HG03575 (cell line): ENCODE measurements around the gene HTRA3.

ENCODE experiments used
- ATAC-seq: cut with Tn5 transposase; IDR thresholded peaks from one replicate; pipeline ENCODE4 v1.9.1; 2021; ENCODE audit not compliant: unreplicated experiment, insufficient number of reproducible peaks, low FRiP score; ENCODE audit errors: extremely low read depth

Gene HTRA3

DNA sequence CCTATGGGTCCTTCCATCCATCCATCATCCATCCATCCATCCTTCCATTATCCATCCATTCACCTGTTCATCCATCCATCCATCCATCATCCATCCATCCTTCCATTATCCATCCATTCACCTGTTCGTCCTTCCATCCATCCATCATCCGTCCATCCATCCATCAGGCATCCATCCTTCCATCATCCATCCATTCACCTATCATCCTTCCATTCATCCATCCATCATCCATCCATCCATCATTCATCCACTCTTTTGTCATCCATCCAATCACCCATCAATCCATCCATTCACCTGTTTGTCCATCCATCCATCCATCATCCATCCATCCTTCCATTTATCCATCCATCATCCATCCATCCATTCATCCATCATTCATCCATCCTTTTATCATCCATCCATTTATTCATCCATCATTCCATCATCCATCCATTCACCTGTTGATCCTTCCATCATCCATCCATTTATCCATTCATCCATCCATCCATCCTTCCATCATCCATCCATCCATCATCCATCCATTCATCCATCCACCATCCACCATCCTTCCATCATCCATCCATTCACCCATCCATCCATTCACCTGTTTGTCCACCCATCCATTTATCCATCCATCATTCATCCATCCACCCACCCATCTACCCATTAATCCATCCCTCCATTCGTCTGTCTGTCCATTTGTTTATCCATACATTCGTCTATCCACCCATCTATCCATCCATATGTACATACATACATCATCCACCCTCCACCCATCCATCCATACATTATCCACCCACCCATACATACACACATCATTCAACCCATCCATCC lies 35.7 kb upstream of the HTRA3 start:
- ATAC-seq, result no peak

- ATAC-seq, result no peak
These were observed 34.8 kb upstream of the HTRA3 start for GRCh38 chr4:8234715-8235114.

DNA sequence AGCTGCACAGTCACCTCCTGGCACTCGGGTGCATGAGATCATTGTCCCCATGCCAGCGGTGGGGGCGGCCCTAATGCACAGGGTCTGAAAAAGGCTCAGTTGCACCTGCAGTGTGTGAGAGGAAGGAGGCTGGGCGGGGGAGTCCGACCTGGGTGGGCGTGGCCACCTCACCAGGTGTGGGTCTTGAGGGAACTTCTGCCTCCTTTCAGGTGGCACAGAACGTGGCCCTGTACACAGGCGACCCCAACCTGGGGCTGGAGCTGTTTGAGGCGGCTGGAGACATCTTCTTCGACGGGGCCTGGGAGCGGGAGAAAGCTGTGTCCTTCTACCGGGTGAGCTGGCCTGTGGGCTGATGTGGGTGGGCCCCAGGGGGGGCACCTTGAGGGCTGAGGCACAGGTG lies 34.3 kb upstream of the HTRA3 start:
- no peak for ATAC-seq

DNA sequence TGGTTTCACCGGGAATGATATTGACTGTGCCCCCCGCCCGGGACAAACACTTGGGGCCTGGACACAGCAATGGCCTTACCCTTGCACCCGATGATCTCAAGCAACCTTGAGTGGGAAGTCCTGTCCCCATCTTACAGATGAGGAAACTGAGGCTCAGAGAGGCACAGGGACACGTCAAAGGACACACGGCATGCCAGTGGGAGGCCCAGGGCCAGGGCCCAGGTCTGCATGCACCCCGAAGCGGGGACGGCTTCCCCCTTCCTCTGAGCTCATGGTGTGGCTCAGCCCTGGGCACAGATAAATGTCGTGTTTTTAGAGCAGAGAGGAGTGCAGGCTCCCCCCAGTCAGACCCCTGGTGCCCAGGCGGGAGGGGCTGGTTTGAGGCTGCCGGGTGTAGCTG lies 33.9 kb upstream of the HTRA3 start:
- ATAC-seq, result no peak

DNA sequence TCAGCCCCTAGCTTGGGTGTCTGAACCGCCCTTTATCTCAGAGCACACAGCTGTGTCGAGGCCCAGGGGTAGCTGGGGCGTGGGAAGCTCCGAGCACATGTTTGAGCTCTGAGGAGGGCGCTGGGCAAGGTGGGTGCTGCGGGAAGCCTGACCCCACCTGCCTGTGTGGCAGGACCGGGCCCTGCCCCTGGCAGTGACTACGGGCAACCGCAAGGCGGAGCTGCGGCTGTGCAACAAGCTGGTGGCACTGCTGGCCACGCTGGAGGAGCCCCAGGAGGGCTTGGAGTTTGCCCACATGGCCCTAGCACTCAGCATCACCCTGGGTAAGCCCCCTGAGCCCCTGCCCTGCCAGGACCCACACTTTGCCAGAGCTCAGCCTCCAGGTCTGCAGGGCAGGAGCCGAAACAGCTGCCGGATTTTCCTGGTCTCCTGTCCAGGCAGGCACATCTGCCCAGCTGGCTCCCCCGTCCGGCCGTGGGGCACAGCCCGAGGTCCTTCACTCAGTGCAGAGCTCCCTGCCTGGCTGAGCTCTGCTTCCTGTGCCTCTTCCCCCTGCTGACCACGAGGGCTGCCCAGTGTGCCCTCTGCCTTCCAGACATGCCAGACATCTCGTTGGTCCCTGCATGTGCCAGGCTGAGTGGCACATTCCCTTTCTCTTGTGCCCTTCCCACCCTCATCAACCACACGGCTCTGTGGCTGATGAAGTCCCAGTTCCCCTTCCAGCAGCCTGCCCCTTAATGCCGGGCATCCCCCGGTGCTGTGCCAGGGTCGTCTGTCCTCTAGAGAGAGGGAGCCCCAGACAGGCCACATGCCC lies 33.2 kb upstream of the HTRA3 start:
- no peak for ATAC-seq

DNA sequence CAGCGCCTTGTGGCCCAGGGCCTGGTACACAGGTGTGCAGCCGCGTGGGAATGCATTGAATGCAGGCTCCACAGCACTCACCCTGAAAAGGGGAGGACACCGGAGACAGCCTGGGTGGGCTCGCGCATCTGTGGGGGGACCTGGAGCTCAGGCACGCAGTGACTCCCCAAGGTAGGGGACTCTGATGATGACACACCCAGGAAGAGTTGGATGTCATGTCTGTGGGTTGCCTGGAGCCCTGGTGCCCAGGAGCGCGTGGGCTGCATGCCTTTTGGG lies 32.7 kb upstream of the HTRA3 start:
- ATAC-seq, result no peak

DNA sequence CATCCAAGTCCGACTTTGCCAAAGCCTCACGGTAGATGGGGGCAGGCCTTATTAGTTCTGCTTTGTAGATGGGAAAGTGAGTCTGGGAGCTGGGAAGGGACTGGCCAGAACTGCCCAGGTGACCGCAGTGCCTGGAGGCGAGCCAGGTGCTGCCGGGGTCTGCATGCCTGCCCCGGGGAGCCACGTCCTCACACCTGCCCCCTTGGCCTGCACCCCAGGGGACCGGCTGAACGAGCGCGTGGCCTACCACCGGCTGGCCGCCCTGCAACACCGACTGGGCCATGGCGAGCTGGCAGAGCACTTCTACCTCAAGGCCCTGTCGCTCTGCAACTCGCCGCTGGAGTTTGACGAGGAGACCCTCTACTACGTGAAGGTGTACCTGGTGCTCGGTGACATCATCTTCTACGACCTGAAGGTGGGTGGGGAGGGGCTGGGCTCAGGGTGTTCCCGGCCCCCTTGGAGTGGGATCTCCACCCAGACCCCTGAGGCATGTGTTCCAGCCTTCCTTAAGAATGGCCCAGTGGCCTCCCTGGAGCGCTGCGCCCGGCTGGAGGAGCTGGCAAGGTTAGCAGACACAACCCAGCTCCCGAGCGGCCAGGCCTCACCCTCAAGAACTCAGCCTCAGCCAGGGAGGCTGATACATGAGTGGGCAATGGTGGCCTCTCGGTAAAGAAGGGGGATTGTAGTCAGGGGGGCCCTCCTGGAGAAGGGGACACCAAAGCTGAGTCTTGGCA lies 32.1 kb upstream of the HTRA3 start:
- no peak for ATAC-seq

DNA sequence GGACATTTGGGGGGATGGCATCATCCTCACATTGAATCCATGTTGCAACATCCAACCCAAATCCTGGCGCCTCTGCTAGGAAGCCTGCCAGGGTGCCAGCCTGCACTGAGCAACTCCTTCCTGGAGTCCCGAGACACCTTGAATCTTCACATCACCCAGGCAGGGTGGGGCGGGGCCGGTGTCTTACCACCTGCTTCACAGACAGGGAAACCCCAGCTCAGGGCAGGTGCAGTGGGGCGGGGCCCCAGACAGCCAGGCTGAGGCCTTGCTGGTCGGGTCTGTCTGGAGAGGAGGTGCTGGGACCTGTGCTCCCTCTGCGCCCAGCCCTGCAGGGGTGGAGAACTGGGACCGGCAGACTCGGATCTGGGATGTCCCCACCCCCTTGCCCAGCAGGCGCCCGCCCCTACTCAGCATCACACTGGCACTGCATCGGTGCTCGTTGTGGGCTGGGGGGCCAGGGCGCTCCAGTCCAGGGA lies 31.5 kb upstream of the HTRA3 start:
- no peak for ATAC-seq

DNA sequence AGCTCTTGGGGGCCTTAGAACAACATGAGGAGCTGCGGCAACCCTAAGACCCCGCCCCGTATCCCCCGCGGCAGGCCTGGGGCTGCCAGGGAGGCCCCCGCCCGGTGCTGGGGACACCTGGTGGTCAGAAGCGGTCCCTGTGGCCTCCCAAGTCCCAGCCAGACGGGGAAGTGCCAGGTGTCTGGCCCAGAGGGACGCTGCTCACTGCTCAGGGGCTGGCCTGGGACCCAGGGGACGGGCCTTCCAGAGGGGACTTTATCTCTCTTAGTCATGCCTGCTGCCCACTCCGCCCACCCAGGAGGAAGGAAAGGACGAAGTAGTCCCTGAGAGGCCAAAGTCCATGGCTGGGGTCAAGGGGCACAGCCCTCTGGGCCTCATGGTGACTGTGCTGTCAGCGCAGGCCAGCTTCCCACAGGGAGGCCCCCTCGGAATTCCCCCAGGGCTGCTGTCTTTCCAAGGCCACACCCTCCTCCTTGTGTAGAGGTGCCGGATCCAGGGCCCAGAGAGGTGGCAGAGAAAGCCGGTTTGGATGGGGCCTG lies 31.0 kb upstream of the HTRA3 start:
- no peak for ATAC-seq

GRCh38 chr4:8239226-8239625 lies 30.3 kb upstream of the HTRA3 start:
- ATAC-seq, result no peak

DNA sequence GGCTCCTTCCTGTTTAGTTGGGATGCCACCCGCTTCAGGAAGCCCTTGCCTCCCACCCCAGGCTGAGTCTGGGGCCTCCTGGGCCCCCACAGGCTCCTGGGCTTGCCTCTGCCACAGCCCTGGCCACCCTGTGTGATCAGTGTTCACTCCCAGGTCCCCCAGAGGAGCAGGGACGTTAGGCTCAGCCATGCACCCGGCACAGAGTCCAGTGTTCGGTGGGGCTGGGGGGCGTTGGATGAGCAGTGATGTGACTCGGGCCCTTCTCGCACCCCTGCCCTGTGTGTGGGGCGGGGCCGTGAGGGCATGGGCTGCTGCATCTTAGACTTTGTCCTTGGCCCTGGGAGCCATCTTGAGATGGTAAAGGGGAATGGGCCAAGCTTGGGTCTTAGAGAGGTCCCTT lies 29.9 kb upstream of the HTRA3 start:
- ATAC-seq, result no peak

GRCh38 chr4:8240211-8241041 lies 29.1 kb upstream of the HTRA3 start:
- ATAC-seq, result no peak

DNA sequence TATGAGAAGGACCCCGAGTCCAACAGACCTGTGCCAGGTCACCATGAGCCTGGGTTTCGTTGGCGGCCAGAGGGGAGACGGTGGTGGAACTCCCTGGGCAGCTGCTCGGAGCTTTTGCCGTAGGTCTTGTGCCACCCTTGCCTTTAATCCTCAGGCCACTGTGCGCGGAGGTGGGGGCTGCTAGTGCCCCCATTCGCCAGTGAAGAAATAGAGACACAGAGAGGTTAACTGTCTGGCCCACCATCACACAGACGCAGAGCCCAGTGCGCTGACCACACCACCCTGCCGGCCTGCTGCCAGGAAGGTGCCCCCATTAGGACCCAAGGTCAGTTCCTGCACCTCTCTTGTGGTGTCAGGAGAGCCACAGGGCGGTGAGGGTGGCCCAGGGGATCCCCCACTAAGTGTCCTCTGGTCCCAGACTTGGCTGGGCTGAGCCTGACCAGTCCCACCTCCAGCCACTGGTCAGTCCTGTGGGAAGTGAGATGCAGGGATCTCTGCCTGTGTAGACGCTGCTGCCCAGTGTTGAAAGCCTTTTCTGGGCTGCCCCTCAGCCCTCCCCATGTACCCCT lies 28.3 kb upstream of the HTRA3 start:
- no peak for ATAC-seq

DNA sequence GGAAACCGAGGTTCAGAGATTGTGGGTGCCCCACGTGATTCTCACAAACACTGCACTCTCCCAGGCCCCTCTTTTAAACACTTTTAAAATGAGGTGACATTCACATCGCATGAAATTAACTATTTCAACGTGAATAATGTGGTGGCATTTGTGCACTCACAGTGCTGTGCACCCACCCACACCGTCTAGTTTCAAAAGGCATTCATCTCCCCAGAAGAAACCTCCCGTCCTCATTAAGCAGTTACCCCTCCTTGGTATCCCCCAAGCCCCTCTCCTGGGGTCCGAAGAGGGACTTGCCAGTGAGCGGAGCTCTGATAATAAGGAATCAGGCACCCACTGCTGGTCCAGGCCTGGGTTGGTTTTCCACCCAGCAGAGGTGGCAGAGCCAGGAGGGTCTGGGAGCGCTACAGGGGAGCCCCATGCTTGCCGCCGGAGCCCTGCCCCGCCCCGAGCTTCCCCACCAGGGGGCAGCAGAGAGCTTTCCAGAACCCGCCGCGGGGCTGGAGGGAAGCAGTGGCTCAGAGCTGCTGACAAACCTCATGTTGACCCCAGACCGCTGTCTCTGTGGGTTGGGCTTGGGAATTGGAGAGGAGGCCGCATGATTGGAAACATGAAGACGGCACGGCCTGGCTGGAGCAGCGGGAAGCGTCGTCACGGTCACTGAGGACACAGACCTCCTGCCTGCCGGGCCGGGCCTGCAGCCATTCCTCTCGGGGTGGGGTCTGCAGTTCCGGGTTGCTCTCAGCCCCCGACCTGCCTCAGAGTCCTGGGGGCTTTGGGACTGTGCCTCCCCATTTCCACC lies 27.5 kb upstream of the HTRA3 start:
- ATAC-seq, result no peak

DNA sequence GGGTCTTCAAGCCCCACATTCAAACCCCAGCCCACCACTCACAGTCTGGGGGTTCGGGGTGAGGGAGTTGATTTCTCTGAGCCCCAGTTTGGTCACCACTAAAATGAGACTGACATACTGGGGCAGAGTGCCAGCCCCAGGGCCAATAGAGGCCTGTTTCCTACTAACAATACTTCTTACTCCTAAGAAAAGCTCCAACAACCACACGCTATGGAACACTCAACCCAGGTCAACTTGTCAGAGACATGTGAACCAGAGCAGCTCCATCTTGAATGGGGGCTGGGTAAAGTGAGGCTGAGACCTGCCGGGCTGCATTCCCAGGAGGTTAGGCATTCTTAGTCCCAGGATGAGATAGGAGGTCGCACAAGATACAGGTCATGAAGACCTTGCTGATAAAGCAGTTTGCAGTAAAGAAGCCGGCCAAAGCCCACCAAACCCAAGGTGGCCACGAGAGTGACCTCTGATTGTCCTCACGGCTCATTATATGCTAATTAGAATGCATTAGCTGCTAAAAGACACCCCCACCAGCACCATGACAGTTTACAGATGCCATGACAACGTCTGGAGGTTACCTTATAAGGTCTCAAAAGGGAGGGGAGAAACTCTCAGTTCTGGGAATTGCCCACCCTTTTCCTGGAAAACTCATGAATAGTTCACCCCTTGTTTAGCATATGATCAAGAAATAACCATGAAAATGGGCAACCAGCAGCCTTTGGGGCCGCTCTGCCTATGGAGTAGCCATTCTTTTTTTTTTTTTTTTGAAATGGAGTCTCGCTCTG lies 26.6 kb upstream of the HTRA3 start:
- ATAC-seq, result no peak

DNA sequence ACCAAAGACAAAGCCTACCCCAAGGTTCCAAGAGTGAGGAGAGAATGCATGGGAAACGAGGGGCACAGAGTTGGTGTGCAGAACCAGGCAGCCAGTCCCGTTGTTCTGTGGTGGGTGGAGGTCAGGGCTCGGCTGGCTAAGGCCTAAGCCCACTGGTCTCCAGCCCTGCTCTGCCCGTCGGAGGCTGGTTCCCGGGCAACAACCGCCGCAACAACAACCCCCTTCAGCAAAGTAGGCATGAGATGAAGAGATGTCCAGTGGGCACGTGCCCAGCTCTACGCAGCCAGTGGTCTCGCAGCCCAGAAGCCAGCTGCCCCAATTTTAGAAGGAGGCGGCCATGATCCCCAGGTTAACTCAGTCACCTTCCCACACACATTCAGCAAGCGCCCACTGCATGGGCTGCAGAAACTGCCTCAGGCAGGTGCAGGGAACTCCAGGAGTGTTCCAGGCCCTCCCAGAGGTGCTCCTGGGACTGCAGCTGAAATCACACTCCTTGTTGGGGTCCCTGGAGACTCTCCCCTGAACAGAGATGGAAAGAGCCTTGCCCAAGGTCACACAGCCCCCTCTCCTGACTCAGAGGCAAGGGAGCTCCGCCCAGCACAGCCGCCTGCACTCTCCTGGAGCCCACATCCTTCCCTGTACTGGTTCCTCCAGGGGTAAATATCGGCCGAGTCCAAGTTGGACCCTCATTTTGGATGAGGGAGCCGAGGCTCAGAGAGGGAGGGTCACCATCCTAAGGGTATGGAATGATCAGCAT lies 25.4 kb upstream of the HTRA3 start:
- no peak for ATAC-seq
